Adrenal gland (tissue), 19 donors: ENCODE data around the gene ABAT. TPM values are rescaled to one million over a fixed set of nuclear protein-coding genes. Genes with fewer than 3 reads are reported as not detected.

Experiments used
- DNase-seq, 7 donors: peaks; one replicate each; pipeline ENCODE4 v3.0.0-alpha.2; 2019 to 2020
- H3K27ac ChIP-seq, 5 donors: fragments of 200-600 bp; sonication (generic) in 4 of 5; 1 replicate in 3 of 5; 2 replicates in 2 of 5; pipeline versions ENCODE4 v1.5.1 to v1.8.0; 2016 to 2020; ENCODE audit warnings: mild to moderate bottlenecking in 1 of 5
- H3K27me3 ChIP-seq: fragments of 200-600 bp; 2 replicates; pipeline ENCODE4 v1.8.0; 2021
- H3K36me3 ChIP-seq, 2 donors: fragments of 200-600 bp; replicated peaks in 1 of 2; 1 replicate in 1 of 2; 2 replicates in 1 of 2; pipeline versions ENCODE4 v1.5.1 to v1.8.0; 2018 to 2022
- H3K4me1 ChIP-seq, 2 donors: fragments of 200-600 bp; replicated peaks in 1 of 2; 1 replicate in 1 of 2; 2 replicates in 1 of 2; pipeline versions ENCODE4 v1.5.1 to v1.8.0; 2018 to 2021
- H3K4me3 ChIP-seq, 4 donors: fragments of 200-600 bp; sonication (generic) in 3 of 4; one replicate each; pipeline ENCODE4 v1.5.1; 2016 to 2018
- H3K9me3 ChIP-seq, 3 donors: fragments of 200-600 bp; sonication (generic) in 1 of 3; replicated peaks in 1 of 3; 1 replicate in 2 of 3; 2 replicates in 1 of 3; pipeline versions ENCODE4 v1.5.1 to v1.8.0; 2016 to 2021
- POLR2A ChIP-seq, 2 donors: fragments of 450-650 bp; IDR thresholded peaks; one replicate each; pipeline ENCODE4 v1.6.1; 2017; ENCODE audit warnings: antibody characterized with exemption in 2 of 2, mild to moderate bottlenecking in 2 of 2, moderate library complexity in 1 of 2
- WGBS, 4 donors: extraction: QIAGEN DNeasy Blood & Tissue Kit in 2 of 4; methylation state at CpG; one replicate each; pipeline versions ENCODE4 v1.1.5 to v1.1.7; 2013 to 2017; 5-methylcytosine and 5-hydroxymethylcytosine counted together
- intact Hi-C, 2 donors: fragments of 100-400 bp; cut with DNase I; formaldehyde crosslinking; loops; one replicate each; pipeline versions ENCODE4 v1.14.1 to v1.15.0; 2022 to 2023
- long read RNA-seq, 10 donors: library from polyadenylated mRNA in 3 of 10; unstranded in 2 of 10; stranded (forward) in 1 of 10; transcript quantifications; one replicate each; pipeline ENCODE4 v2.0.0 and lab custom pipeline, GENCODE V29; 2021 to 2026
- polyA plus RNA-seq, 3 donors: library from polyadenylated mRNA; stranded (reverse); fragments of 200-250 nt in 2 of 3; fragments of 350-450 nt in 1 of 3; fragmentation: Illumina TruSeq in 1 of 3; extraction: RNeasy Lipid Tissue Mini Kit (QIAGEN cat#74804) in 1 of 3; gene quantifications; one replicate each; pipeline ENCODE4 v1.2.3, GENCODE V29; 2013 to 2014
- total RNA-seq, 9 donors: library from RNA; depleted of rRNA in 4 of 9; stranded (reverse); fragments of >200 nt in 4 of 9; fragments of 120-200 nt in 1 of 9; fragmentation: NEBNext Ultra II Directional in 1 of 9; extraction: Animal tissue kit (Norgen Biotek cat#: 25700) in 1 of 9; gene quantifications; one replicate each; pipeline versions ENCODE4 v1.1.0 to v1.2.4, GENCODE V29; 2013 to 2023
- TF ChIP-seq, protein P1 (sequence below), 6 experiments: fragments of 450-650 bp in 4 of 6; fragments of 200-600 bp in 2 of 6; sonication (generic) in 1 of 6; IDR thresholded peaks; 1 replicate in 5 of 6; 2 replicates in 1 of 6; pipeline versions ENCODE4 v1.5.1 to v1.8.0; 2016 to 2021; ENCODE audit warnings: antibody characterized with exemption in 6 of 6, mild to moderate bottlenecking in 2 of 6, moderate library complexity in 1 of 6
- donor health status: healthy with polysubstance abuse.
- donor health status: Bipolar disorder and iron deficiency.
- donor health status: DM: yes; HTN: yes; CAD: no.
- donor health status: DM: no; HTN: no; CAD: no.
- donor health status: DM: no; HTN: no; CAD: no.
- donor health status: DM: yes; HTN: yes; CAD: no.

ABAT gene
- 10 to 100 TPM; 22.5 to 89.2 (median 29.7) TPM for total RNA-seq
- 10 to 100 TPM; 12.1 to 37.4 (median 26.1) TPM for polyA plus RNA-seq
- long read RNA-seq, donor 1, full-length matches to known transcripts, result 11 of 11 reads
- long read RNA-seq, donor 1, partial matches to known transcripts, result 0 of 11 reads
- long read RNA-seq, donor 1, other reads (novel, unspliced or antisense), result 0 of 11 reads
- long read RNA-seq, donor 2, full-length matches to known transcripts, result 15 of 27 reads
- long read RNA-seq, donor 2, partial matches to known transcripts, result 12 of 27 reads
- long read RNA-seq, donor 2, other reads (novel, unspliced or antisense), result 0 of 27 reads
- long read RNA-seq, donor 3, full-length matches to known transcripts, result 8 of 8 reads
- long read RNA-seq, donor 3, partial matches to known transcripts, result 0 of 8 reads
- long read RNA-seq, donor 3, other reads (novel, unspliced or antisense), result 0 of 8 reads
- long read RNA-seq, donor 4, partial matches to known transcripts, result 0 of 3 reads
- long read RNA-seq, donor 4, other reads (novel, unspliced or antisense), result 2 of 3 reads
- long read RNA-seq, donor 5, full-length matches to known transcripts, result 13 of 20 reads
- long read RNA-seq, donor 5, partial matches to known transcripts, result 1 of 20 reads
- long read RNA-seq, donor 5, other reads (novel, unspliced or antisense), result 6 of 20 reads
- long read RNA-seq, donor 6, full-length matches to known transcripts, result 3 of 18 reads
- long read RNA-seq, donor 6, partial matches to known transcripts, result 1 of 18 reads
- long read RNA-seq, donor 6, other reads (novel, unspliced or antisense), result 14 of 18 reads
- long read RNA-seq, donor 7, transcript ABAT-203 (16 exons, 1,923 nt), result major isoform, 8 of 8 reads
- long read RNA-seq, donor 7, partial matches to known transcripts, result 0 of 8 reads
- long read RNA-seq, donor 7, other reads (novel, unspliced or antisense), result 0 of 8 reads
- long read RNA-seq, donor 8, full-length matches to known transcripts, result 28 of 186 reads
- long read RNA-seq, donor 8, partial matches to known transcripts, result 158 of 186 reads
- long read RNA-seq, donor 8, other reads (novel, unspliced or antisense), result 0 of 186 reads
- long read RNA-seq, donor 9, full-length matches to known transcripts, result 14 of 29 reads
- long read RNA-seq, donor 9, partial matches to known transcripts, result 15 of 29 reads
- long read RNA-seq, donor 9, other reads (novel, unspliced or antisense), result 0 of 29 reads
- long read RNA-seq, donor 10, full-length matches to known transcripts, result 9 of 17 reads
- long read RNA-seq, donor 10, partial matches to known transcripts, result 8 of 17 reads
- long read RNA-seq, donor 10, other reads (novel, unspliced or antisense), result 0 of 17 reads

DNA sequence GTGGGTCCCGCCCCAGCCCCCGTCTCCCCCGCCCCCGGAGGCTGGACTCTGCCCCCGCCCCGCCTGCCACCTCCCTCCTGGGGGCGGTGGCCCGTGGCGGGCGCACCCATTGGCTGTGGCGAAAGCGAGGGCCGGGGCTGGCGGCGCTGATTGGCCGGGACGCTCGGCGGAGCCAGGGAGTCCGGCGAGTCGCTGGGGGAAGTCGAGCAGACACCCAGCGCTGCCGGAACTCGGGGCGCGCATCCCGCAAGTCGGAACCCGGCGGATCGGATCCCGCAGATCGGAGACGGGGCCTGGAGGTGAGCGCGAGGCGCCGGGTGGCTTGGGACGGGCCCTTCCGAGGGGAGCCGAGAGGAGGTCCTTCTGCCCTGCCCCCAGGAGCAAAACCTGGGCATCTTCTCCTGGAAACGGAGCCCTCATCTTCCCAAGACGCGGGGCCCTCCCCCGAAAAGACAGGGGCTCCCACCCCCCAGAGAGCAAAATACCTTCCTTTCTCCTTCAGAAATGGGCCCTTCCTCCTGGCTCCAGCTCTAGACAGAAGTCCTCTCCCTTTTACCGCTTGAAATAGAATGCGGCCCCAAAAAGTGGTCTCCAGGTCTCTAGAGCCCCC is at the start of gene ABAT:
Gene ABAT, plus strand, starts transcription at position 205 of the 610 bp plus-strand sequence. CDS start 61,123 bp downstream, outside the sequence.
- H3K9me3 ChIP-seq, result no peaks in the 10 kb centered on the region
- intact Hi-C loops, result no loop called here
- H3K36me3 ChIP-seq, result no peaks in the 10 kb centered on the region
- H3K4me3 ChIP-seq, result peak within 1 kb of the TSS in 3 of 4 donors; percentile 10 to 68 (median 28)
- no peak within 1 kb of the TSS for H3K27ac ChIP-seq
- WGBS, 4 donors, result 3 to 14% (median 5%) methylated on average over 8 to 49 of the region's 49 CpGs
- H3K27me3 ChIP-seq, result no peaks in the 10 kb centered on the region
- peaks cover 7 to 16% of the 10 kb centered on the region in 2 donors for H3K4me1 ChIP-seq
- peak; percentile 49 to 50 for TF ChIP-seq POLR2A (IDR thresholded peaks at IDR 0.05)
- TF ChIP-seq, protein P1, sequence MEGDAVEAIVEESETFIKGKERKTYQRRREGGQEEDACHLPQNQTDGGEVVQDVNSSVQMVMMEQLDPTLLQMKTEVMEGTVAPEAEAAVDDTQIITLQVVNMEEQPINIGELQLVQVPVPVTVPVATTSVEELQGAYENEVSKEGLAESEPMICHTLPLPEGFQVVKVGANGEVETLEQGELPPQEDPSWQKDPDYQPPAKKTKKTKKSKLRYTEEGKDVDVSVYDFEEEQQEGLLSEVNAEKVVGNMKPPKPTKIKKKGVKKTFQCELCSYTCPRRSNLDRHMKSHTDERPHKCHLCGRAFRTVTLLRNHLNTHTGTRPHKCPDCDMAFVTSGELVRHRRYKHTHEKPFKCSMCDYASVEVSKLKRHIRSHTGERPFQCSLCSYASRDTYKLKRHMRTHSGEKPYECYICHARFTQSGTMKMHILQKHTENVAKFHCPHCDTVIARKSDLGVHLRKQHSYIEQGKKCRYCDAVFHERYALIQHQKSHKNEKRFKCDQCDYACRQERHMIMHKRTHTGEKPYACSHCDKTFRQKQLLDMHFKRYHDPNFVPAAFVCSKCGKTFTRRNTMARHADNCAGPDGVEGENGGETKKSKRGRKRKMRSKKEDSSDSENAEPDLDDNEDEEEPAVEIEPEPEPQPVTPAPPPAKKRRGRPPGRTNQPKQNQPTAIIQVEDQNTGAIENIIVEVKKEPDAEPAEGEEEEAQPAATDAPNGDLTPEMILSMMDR (IDR thresholded peaks at IDR 0.05), result no peak
- DNase-seq, result peak; percentile 87 to 93 (median 89)

DNA sequence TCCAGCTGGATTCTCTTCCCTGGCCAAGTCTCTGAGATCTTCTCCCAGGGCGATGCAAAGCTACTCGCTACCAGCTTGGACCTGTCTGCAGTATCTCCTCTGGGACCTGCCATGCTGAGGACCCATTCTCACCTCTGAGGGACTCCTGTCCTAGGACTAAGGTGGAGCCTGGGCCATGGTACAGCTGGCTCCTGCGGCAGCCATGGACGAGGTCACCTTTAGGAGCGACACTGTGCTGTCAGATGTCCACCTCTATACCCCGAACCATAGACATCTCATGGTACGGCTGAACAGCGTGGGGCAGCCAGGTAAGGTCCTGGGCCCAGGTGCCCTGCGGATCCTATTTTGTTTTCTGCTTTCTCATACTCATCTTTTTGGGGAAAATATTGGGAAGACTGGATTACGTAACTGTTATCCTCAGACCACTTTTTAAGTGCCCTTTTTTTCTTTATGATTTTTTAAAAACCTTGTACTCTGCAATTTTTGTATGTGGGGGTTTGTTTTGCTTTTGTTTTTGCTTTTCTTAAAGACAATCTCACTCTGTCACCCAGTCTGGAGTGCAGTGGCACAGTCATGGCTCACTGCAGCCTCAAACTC is 48.8 kb upstream of the ABAT start:
- H3K36me3 ChIP-seq, result peaks cover 0 to 52% of the 10 kb centered on the region in 2 donors
- DNase-seq, result no peak
- TF ChIP-seq, protein P1 (IDR thresholded peaks at IDR 0.05), result no peak
- no peak for TF ChIP-seq POLR2A (IDR thresholded peaks at IDR 0.05)
- H3K4me3 ChIP-seq, result no peak overlapping the region
- intact Hi-C loops, result no loop called here
- peaks cover 10 to 38% of the 10 kb centered on the region in 2 donors for H3K4me1 ChIP-seq
- no peaks in the 10 kb centered on the region for H3K9me3 ChIP-seq
- H3K27ac ChIP-seq, result no peak overlapping the region
- 91 to 97% (median 94%) methylated on average over 10 of the region's 10 CpGs for WGBS, 4 donors
- no peaks in the 10 kb centered on the region for H3K27me3 ChIP-seq

DNA sequence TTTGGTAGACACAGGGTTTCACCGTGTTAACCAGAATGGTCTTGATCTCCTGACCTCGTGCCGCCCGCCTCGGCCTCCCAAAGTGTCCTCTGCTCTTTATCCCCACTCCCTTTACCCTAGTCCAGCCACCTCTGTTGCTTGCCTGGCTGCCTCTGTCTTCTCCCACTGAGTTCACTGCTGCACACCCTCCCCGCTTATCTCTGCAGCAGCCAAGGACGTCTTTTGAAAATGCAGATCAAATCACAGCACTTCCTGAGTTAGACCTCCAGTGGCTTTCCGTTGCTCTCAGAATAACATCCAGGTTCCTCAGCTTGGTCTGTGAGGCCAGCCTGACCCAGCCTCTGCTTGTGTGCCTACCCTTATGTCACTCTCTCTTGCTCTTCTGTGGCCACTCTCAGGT is 47.5 kb upstream of the ABAT start:
- Histone ChIP-seq H3K36me3 (peaks cover 0 to 59% of the 10 kb centered on the region in 2 donors), H3K4me1 (peaks cover 10 to 38% of the 10 kb centered on the region in 2 donors), H3K4me3 (no peak overlapping the region), H3K9me3 (no peaks in the 10 kb centered on the region), H3K27ac (peak overlapping the region in 1 of 5 donors; percentile 37), H3K27me3 (no peaks in the 10 kb centered on the region)
- peak in 5 of 7 donors; percentile 33 to 57 (median 45) for DNase-seq
- TF ChIP-seq POLR2A (IDR thresholded peaks at IDR 0.05), result peak in 1 of 2 donors; percentile 37
- TF ChIP-seq, protein P1 (IDR thresholded peaks at IDR 0.05), result no peak
- intact Hi-C loops, result no loop called here
- WGBS, 4 donors, result 53 to 59% (median 57%) methylated on average over 8 of the region's 8 CpGs
